ENCODE data around the gene WDR4. TPM values are rescaled to one million over a fixed set of nuclear protein-coding genes. Genes with fewer than 3 reads are reported as not detected.

WDR4 gene
- total and polyA plus RNA-seq, 2 of the 4 experiments (the other 2 are of a cell fraction) = 11.3 to 20.8 TPM

DNA sequence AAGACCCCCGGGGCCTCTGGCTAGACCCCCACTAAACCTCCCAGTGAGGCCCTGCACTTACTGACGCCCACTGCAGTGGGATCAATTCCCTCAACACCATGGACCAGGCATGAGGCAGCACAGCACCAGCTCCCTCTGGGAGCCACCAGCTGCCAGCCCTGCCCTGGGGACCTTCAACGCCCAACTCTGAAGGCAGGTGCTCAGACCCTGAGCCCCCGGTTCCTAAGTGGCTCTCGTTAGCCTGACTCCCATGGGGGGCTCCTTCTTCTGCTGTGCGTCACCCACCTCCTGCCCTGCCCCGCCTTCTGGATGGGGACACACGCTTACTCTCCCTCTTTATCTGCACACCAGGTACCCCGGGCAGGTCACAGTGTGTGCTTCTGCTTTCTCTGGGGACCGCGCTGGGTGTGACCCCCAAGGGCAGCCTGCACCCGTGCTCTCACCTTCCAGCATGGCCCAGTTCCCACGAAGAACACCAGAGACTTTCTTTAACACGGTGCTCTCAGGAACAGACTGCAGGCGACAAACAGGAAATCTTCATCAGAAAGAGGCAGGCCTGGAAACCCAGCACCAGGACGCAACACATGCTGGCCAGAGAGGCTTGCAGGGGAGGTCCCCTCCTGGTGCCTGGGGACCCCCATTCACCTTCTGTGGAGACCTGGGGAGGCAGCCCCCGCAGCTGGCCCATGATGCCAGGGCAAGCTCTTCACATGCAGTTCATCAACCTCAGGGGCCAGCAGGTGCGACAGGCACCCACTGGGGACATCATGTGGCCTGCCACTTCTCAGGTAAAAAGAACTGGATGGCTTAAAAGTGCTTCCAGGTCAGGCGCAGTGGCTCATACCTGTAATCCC lies 27.3 kb downstream of the WDR4 start (continued):
- no peak for TF ChIP-seq CTCF (conservative IDR thresholded peaks at IDR 0.05; ENCODE audit: low read depth, low read length)

DNA sequence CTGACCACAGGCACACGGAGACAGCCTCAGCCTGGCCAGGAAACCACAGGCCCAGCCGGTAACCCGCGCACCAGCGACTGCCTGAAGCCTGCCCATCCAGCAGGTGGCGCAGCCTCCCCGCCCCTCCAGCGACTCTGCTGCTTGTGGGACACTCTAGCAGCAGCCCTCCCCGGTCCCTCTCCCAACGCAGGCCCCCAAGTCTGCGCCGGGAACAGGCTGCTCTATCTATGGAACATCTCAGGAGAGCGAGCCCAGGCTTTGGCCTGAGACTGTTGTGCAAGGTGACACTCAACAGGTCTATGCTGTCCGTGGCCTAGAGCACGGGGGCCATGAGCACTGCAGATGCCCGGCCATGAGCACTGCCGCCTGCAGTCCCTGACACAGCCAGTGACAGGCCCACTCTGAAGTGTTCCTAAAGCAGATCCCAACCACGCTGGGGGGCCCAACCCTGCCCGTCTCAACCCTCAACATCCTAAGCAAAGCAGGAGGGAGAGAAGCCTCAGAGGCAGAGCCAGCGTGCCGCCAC lies 28.4 kb downstream of the WDR4 start:
- no peak overlapping the region for H3K9ac ChIP-seq (ENCODE audit: low read depth, low read length)
- H2BK15ac ChIP-seq (ENCODE audit: low read depth, low read length) = no peak overlapping the region
- no peak overlapping the region for H2BK120ac ChIP-seq (ENCODE audit: low read depth, low read length)
- H3K27ac ChIP-seq (ENCODE audit: insufficient read depth, low read length) = no peak overlapping the region
- H4K91ac ChIP-seq (ENCODE audit: insufficient read depth, low read depth, low read length) = no peak overlapping the region
- no peaks in the 10 kb centered on the region for H3K4me1 ChIP-seq (ENCODE audit: control insufficient read depth, insufficient read depth, low read length)
- TF ChIP-seq CTCF (conservative IDR thresholded peaks at IDR 0.05; ENCODE audit: low read depth, low read length) (peak; percentile 20; the same call in 1 of the 2 replicates), MAZ (IDR thresholded peaks at IDR 0.05; ENCODE audit: borderline replicate concordance, low read depth, low read length) (no peak), MXI1 (IDR thresholded peaks at IDR 0.05; ENCODE audit: borderline replicate concordance, low read depth, low read length) (no peak), SMC3 (IDR thresholded peaks at IDR 0.05; ENCODE audit: low read depth, low read length) (no peak), RAD21 (IDR thresholded peaks at IDR 0.05; ENCODE audit: low read length) (peak; percentile 19; the same call in 1 of the 2 replicates)
- no TSS peak for BruUV-seq (replicated peaks)
- H3K79me1 ChIP-seq (ENCODE audit: low read depth in 1 of 2, low read length in 2 of 2) = peaks cover 0 to 4% of the 10 kb centered on the region in 2 experiments; a peak in 3 of 4 replicates
- no peak overlapping the region for H3K4ac ChIP-seq (ENCODE audit: low read depth, low read length)
- H3K56ac ChIP-seq (ENCODE audit: extremely low read depth, insufficient read depth, low read length) = no peak overlapping the region
- no peak overlapping the region for H4K8ac ChIP-seq (ENCODE audit: low read depth in 2 of 2, low read length in 2 of 2)
- H3K36me3 ChIP-seq (ENCODE audit: control insufficient read depth, insufficient read depth, low read length) = peaks cover 72% of the 10 kb centered on the region
- no peak overlapping the region for H3K4me2 ChIP-seq (ENCODE audit: low read depth, low read length)
- intact Hi-C loops (cut with micrococcal nuclease) (no loop called here), in situ Hi-C loops (cut with MboI; ENCODE audit: low sequenced_read_pairs) (loop anchor here (25.0 kb wide), 1 partner anchor 89 kb away; no protein-coding TSS in a partner anchor), dilution Hi-C loops (cut with HindIII; ENCODE audit: low sequenced_read_pairs, unreplicated experiment) (no loop called here)
- no peaks in the 10 kb centered on the region for H3K9me3 ChIP-seq (ENCODE audit: control insufficient read depth, insufficient read depth, low read length)
- 82% methylated on average over 17 of the region's 21 CpGs; no CpG with 5 or more reads in 1 of the 2 experiments for WGBS, 2 experiments (ENCODE audit: extremely low coverage in 2 of 2, insufficient read length in 1 of 2)
- peaks cover 15% of the 10 kb centered on the region; the same call in 1 of the 2 replicates for H4K20me1 ChIP-seq (ENCODE audit: insufficient read depth, low read length)
- no peak overlapping the region for H2BK5ac ChIP-seq (ENCODE audit: low read depth, low read length, poor library complexity, severe bottlenecking)
- no peak overlapping the region for H2BK20ac ChIP-seq (ENCODE audit: low read depth, low read length)
- no peak overlapping the region for H2AFZ ChIP-seq (replicated peaks; ENCODE audit: low read length, poor library complexity)
- CTCF ChIA-PET = no interaction called here
- H4K5ac ChIP-seq (ENCODE audit: low read depth, low read length) = no peak overlapping the region
- DNase-seq (no peak), ATAC-seq (ENCODE audit: low read depth) (peak; percentile 54; the same call in 1 of the 2 replicates)
- no peak overlapping the region for H3K4me3 ChIP-seq (ENCODE audit: insufficient read depth, low read depth, low read length)
- no peak overlapping the region for H3K18ac ChIP-seq (ENCODE audit: low read depth, low read length)
- no peak overlapping the region for H3K23ac ChIP-seq (ENCODE audit: low read depth, low read length)
- no peaks in the 10 kb centered on the region for H3K27me3 ChIP-seq (ENCODE audit: control insufficient read depth, insufficient read depth, low read length)
- no peak overlapping the region for H3K14ac ChIP-seq (replicated peaks; ENCODE audit: low read depth, low read length)
- H2AK9ac ChIP-seq (replicated peaks; ENCODE audit: low read depth, low read length, poor library complexity) = no peak overlapping the region
- POLR2A ChIA-PET (ENCODE audit: unreplicated experiment) = no interaction called here
- no peaks in the 10 kb centered on the region for H3K9me1 ChIP-seq (ENCODE audit: insufficient read depth, low read length)
- H2AK5ac ChIP-seq (ENCODE audit: low read depth, low read length) = no peak overlapping the region
